Subcutaneous adipose tissue (tissue), 4 donors: ENCODE data around the gene EPHX1. TPM values are rescaled to one million over a fixed set of nuclear protein-coding genes. Genes with fewer than 3 reads are reported as not detected.

Experiments used
- CTCF ChIP-seq: fragments of 450-650 bp; IDR thresholded peaks from one replicate; pipeline ENCODE4 v1.5.1; 2016; ENCODE audit warnings: low read depth, mild to moderate bottlenecking, control low read depth, antibody characterized with exemption, moderate library complexity
- total RNA-seq, 4 donors: library from RNA; depleted of rRNA; stranded (reverse); fragments of >200 nt; gene quantifications; one replicate each; pipeline ENCODE4 v1.1.0, GENCODE V29; 2016

Gene EPHX1
- total RNA-seq, 4 donors from 2014 or later = 126 to 193 (median 153) TPM

- TF ChIP-seq CTCF = no peak
These were observed 30.8 kb downstream of the EPHX1 start for GRCh38 chr1:225840713-225841112.

- TF ChIP-seq CTCF = no peak
These were observed 32.1 kb downstream of the EPHX1 start for GRCh38 chr1:225842074-225842473.

GRCh38 chr1:225842788-225843425 lies 33.0 kb downstream of the EPHX1 start:
- TF ChIP-seq CTCF = no peak

- TF ChIP-seq CTCF = no peak
These were observed 33.5 kb downstream of the EPHX1 start for GRCh38 chr1:225843426-225843795.

- TF ChIP-seq CTCF = no peak
These were observed 34.5 kb downstream of the EPHX1 start for GRCh38 chr1:225844236-225845061.

- no peak for TF ChIP-seq CTCF
These were observed 35.2 kb downstream of the EPHX1 start for GRCh38 chr1:225845097-225845496.

GRCh38 chr1:225845571-225846259 lies 35.8 kb downstream of the EPHX1 start:
- TF ChIP-seq CTCF = no peak
